RKO (cell line): Measurements from ENCODE around the gene LIN9.
"Not testable (repeated sequence)": the region's sequence is repeated elsewhere in the genome, so short reads cannot be mapped to it uniquely, and the experiment has no call there.

Experiments
- DNase-seq: peaks from one replicate; pipeline ENCODE4 v3.0.0-alpha.2; 2016; ENCODE audit warnings: low spot score

Gene LIN9

GRCh38 chr1:226274138-226274537 lies 34.8 kb downstream of the LIN9 start:
- no peak for DNase-seq

GRCh38 chr1:226272233-226272902 lies 36.6 kb downstream of the LIN9 start:
- DNase-seq, result not testable (repeated sequence)

GRCh38 chr1:226268421-226269124 lies 40.4 kb downstream of the LIN9 start:
- DNase-seq, result peak; percentile 81

GRCh38 chr1:226261818-226262217 lies 47.1 kb downstream of the LIN9 start:
- no peak for DNase-seq

- no peak for DNase-seq
Observed at GRCh38 chr1:226255380-226255779, 53.6 kb downstream of the LIN9 start.

GRCh38 chr1:226253933-226254332 lies 55.0 kb downstream of the LIN9 start:
- DNase-seq, result no peak

- not testable (repeated sequence) for DNase-seq
Observed at GRCh38 chr1:226252841-226253240, 56.1 kb downstream of the LIN9 start.

- no peak for DNase-seq
Observed at GRCh38 chr1:226250511-226250910, 58.5 kb downstream of the LIN9 start.

GRCh38 chr1:226248796-226249195 lies 60.2 kb downstream of the LIN9 start:
- DNase-seq, result no peak

- DNase-seq, result no peak
Observed at GRCh38 chr1:226248091-226248490, 60.9 kb downstream of the LIN9 start.

- no peak for DNase-seq
Observed at GRCh38 chr1:226239421-226239820, 69.5 kb downstream of the LIN9 start.

- no peak for DNase-seq
Observed at GRCh38 chr1:226236826-226237225, 72.1 kb downstream of the LIN9 start.

GRCh38 chr1:226233806-226234205 lies 75.2 kb downstream of the LIN9 start:
- no peak for DNase-seq

GRCh38 chr1:226233293-226233692 lies 75.7 kb downstream of the LIN9 start:
- no peak for DNase-seq

- DNase-seq, result no peak
Observed at GRCh38 chr1:226226601-226227000, 82.4 kb downstream of the LIN9 start.

- DNase-seq, result no peak
Observed at GRCh38 chr1:226223786-226224244, 85.1 kb downstream of the LIN9 start.

GRCh38 chr1:226223157-226223785 lies 85.7 kb downstream of the LIN9 start, which contains the start of gene MIXL1:
TSS of gene MIXL1 (plus strand) at chr1:226223664. CDS start at chr1:226223682, 18 bp downstream.
- DNase-seq, result no peak

- DNase-seq, result no peak
Observed at GRCh38 chr1:226222686-226223085, 86.3 kb downstream of the LIN9 start.

GRCh38 chr1:226220473-226221189 lies 88.3 kb downstream of the LIN9 start:
- no peak for DNase-seq

- no peak for DNase-seq
Observed at GRCh38 chr1:226217273-226217672, 91.7 kb downstream of the LIN9 start.

GRCh38 chr1:226216056-226216455 lies 92.9 kb downstream of the LIN9 start:
- no peak for DNase-seq

GRCh38 chr1:226215239-226215638 lies 93.7 kb downstream of the LIN9 start:
- no peak for DNase-seq
